Iris pigment epithelial cell (primary cell): Measurements from ENCODE around the gene SS18L1.

Experiments used
- DNase-seq: peaks from one replicate; pipeline ENCODE4 v3.0.0-alpha.2; 2011; ENCODE audit warnings: low read depth

The SS18L1 gene

DNA sequence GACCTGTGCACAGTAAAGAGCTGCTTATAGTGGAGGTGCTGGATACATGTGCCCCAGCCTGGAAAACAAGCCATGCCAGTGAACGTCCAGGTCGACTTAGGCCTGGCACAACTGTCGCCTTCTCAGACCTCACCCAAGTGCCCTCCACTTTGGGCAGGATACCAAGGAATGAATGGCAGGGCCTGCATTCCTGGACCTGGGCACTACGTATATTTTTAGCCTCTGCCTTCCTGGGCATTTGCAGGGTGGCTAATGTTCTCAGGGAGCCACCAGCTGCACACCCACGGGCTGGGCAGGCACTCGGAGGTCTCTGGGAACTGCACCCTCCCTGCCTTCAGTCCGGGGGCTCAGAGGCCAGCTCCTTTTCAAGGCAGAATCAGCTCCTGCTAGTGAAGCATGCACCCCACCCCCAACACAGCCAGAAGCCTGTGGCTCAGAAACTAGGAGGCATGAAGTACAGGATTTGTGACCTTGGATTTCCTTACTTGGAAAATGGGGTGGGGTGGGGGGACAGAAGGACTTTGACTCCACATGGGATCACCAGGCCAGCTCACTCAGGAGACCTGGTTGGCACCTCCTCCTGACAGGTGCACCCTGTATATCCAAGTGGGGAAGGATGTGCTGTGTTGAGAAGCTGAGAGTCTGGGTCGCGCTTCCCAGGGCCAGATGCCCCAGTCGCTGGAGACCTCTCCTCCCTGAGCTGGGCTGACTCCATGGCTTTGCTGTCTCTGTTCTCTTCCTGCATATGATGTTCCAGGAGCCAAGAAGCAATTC is 23.8 kb upstream of the SS18L1 start:
- DNase-seq: no peak

DNA sequence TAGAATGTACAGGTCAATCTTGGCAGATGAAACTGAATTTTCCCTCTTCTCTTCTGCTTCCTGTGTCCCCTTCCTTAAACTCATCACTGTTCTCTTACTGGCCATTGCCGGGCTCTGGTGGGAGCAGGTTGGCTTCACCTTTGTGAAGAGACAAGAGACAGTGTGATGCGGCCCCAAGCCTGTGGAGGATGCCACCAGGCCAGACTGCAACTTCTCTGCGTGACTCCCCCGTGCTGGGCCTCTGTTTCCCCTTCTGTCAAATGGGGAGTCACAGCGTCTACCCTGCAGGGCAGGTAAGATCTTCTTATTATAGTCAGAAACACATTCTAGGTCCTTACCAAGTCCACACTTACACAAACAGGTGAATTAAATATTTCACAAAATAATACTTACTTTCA is 23.2 kb upstream of the SS18L1 start:
- no peak for DNase-seq

DNA sequence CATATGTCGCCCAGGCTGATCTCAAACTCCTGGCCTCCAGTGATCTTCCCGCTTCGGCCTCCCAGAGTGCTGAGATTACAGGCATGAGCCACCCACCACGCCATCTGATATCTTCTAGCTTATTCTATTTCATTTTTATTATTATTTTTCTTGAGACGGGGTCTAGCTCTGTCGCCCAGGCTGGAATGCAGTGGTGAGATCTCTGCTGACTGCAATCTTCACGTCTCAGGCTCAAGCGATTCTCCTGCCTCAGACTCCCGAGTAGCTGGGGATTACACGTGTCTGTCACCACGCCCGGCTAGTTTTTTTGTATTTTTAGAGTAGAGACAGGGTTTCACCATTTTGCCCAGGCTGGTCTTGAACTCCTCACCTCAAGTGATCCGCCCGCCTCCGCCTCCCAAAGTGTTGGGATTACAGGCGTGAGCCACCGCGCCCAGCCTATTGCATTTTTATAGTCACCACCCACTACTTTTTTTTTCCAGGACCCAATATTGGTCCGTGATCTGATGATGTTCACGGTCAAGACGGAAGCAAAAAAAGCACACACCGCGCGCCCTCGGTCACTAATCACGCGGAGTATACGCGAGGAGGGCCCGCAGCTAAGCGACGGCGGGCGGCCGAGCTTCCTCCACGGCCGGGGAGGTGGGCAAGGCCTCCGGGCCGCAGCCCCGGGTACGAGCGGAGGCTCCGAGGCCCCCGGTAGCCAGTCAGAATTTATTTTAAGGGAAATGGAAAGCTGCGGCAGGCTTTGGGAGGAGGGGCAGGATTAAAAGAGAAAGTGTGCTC is 22.4 kb upstream of the SS18L1 start:
- peak; percentile 69 for DNase-seq

DNA sequence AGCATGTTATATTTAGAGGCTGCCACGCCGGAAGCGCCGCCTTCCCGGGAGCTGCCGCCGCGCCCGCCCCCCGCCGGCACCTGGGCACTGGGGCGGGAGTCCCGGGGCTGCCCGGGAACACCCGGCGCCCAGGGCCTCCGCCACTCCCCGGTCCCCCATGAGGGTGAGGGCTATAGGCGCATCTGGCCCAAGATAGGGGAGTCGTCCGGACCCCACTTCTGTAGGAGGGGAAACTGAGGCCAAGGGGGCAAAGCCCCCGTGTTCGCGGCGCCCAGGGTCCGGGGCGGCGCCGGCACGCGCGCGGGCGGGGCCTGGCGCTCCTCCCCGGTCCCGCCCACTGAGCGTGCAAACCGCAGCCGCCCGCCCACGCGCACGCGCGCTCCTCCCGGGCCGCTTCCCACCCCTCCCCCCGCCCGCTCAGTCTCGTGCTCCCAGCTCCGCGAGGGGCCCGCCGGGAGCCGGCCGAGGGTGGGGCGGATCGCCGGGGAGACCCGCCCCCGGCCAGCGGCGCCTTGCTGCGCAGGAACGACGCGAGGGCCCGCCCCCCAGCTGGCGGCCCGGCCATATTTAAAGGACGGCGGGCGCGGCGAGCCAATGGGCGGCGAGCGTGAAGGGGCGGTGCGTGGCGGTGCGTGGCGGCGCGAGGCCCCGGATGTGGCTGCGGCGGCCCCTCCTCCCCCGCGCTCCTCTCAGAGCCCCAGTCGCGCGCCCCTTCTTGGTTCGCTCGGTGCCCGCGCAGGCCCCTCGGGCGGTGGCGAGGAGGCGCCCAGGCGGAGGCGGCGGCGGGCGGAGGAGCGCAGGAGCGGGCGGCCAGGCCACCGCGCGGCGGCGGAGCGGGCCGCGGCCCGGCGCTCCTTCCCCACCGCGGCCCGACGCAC is 21.6 kb upstream of the SS18L1 start, which contains the start of gene LSM14B:
Gene LSM14B, plus strand, starts transcription at position 700 of the 878 bp plus-strand sequence. CDS start 192 bp downstream, outside the sequence.
- DNase-seq: peak; percentile 97

DNA sequence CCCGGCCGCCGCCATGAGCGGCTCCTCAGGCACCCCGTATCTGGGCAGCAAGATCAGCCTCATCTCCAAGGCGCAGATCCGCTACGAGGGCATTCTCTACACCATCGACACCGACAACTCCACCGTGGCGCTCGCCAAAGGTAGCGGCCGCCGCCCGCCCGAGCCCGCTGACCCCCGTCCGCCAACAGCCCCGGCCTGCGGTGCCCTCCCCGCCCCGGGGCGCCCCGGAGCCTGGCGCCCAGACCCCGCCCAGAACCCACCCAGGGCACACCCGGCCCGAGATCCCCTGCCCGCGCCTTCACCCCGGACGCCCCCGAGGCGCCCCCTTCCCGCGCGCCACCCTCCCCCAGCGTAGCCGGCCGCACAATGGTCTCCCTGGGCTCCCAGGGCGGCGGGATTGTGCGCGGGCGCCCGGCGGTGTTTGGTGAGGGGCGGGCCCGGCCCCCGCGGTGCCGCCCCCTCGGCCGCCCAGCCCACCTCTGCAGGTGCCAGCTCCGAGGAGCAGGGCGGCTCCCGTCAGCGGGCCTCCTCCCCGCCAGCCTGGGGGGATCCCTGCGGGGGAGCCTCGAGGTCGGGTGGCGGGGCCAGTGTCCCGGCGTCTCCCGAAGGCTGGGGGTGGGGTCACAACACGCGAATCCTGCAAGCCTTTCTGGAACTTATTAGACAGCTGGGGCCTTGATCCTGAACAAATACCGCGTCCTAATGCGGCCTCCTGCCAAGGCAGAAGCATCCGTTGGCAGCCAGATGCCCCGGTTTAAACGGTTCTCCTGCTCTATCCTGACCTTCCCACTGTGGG is 20.7 kb upstream of the SS18L1 start:
- DNase-seq: peak; percentile 39

DNA sequence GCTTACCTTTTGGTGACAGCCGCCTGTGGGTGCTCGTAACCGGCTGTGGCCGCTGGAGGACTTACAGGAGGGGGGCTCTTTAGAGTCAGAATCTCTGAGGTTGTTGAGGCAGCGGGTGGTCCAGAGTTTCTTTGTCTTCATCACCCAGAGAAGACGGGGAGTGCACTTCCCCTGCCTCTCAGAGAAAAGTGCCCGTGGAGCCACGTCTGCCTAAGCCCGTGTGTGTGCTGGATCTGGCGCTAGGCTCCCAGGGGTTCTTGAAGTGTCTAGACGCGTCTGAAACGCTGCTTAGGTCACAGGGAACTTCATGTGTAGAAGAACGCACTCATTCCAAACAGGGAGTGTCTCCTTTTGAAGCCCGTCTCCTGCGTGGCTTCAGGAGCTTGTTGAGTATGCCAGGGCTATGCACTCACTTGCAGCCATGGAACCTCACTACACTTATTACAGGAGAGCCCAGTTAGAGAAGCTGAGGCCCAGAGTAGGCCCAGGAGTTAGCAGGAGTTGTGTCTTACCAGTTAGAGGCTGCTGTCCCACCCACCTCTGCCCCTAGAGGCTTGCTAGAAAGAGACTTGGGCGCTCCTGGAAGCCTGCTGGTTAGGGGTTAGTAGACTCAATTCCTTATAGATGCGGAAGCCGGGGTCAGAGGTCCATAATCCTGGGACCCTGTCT is 20.0 kb upstream of the SS18L1 start:
- DNase-seq: peak; percentile 82

DNA sequence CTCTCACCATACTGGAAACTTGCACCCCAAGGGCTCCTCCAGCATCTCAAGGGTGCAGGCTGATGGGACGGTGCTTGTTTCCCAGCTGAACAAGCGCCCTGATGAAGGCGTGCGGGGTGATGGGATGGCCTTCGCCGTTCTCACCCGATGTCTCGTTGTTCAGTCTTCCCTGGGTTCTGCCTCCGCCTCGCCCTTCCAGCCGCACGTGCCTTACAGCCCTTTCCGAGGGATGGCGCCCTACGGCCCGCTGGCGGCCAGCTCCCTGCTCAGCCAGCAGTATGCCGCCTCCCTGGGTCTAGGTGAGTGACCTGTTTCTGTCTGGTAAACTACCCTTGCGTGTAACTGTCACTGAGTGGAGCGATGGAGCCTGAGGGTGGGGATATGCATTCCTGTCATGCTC is 17.4 kb upstream of the SS18L1 start:
- no peak for DNase-seq

DNA sequence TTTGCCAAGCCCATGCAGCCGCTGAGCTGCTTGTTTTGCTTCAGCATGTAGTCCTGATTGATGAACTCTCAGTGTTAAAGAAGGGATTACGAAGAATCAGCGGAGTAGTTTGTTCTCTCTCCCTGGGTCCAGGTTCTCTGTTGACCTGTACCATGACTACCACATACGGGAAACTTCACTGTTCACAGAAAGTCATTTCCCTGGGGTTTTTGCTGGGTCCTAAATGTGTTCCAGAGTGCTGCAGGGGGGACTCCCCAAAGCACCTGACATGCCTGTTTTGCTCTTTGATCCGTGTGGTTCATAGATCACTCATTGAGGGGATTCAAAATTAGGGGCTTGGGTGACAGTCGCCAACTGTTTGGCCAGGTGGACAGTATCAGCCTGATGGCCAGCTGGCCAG is 15.8 kb upstream of the SS18L1 start:
- DNase-seq: no peak

DNA sequence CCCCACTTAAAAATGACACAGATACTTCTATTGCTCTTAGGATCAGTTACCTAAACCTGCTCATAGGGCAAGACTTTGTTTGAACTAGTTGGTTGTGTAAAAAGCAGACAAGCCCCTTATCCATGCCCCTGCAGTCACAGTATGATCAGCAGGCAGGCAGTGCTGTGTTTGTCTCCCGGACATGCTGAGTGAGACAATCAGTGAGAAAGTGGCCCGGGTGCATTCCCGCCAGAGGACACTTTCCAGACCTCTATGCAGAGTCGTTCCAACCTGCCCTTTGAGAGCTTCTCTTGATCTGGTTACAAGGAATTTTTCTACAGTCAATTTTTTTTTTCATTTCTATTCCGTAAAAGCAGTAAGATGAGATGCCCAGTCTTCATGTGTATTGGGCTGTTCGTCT is 15.1 kb upstream of the SS18L1 start:
- DNase-seq: no peak

DNA sequence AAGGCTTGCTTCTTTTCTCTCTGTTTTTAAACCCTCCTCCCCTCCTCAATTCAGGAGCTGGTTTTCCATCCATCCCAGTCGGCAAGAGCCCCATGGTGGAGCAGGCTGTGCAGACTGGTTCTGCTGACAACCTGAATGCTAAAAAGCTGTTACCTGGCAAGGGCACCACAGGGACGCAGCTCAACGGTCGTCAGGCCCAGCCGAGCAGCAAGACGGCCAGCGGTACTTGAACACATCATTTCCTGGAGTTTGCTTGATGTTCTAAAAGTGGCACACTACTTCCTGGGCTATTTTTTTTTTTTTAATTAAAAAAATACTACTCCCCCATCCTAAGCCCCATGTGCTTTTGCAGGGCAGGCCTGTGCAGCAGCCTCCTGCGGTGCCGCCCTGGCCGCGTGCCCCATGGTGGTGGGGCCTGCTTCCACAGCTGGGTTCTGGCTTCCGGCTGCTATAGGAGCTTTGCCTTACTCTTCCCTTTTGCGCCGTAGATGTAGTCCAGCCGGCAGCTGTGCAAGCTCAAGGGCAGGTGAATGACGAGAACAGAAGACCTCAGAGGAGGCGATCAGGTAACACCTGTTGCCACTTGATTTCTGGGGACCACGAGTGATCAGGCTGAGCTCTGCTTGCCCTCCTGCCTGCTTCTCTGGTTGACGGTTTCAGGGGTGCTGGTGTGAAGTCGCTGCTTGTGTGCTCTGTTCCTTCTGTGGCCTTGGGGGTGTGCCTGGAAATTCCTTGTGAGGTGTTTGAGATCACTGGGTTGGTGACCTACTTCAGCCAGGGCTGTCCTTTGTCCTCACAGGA is 13.6 kb upstream of the SS18L1 start:
- no peak for DNase-seq

DNA sequence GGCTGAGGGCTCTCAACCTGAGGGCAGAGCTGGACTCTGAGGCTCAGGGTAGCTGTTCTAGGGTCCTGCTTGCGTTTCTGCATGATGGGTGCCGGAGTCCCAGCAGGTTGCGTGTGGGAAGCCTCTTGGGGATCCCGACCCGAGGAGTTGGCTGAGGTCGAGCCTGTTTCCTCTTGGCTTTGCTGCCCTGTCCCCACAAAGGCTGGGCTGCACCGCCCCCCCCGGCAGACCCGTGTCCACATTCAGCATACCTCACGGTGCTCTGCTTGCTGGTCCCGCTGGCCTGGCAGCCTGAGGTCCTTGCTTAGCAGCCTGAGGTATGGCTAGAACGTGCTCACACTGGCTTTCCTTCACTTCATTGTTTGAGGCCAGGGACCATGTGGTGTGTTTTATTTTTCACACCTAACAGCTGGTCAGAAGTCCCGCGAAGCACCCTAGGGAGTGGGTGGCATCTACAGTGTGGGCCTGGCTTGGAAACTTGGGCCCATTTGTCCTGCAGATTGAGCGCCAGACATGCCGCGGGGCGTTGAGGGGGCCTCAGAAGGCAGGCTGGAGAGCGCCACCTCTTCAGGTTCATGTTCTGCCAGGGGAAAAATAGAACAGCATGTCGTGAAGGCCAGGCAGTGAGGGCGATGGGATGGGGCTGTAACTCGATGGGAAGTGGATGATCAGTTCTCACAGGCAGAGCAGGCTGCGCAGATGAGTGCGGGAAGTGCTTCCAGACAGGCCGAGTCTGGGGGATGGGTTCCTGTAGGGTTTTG is 11.8 kb upstream of the SS18L1 start:
- DNase-seq: no peak

DNA sequence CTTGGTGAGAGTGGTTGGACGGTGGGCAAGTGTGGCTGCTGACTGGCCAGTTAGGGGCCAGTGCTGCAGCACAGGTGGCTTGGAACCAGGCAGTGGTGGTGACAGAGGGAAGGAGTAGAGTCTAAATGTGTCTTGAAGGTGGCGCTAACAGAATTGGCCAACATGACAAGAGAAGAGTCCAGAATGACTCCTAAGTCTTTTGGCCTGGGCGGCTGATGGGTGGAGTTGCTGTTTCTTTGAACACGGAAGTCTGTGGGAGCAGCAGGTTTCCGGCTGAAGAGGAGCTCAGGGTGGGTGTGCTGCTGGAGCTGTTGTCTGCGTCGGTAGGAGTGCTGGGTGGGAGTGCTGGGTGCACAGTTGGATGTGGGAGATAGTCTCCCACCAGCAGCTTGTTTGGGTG is 11.1 kb upstream of the SS18L1 start:
- no peak for DNase-seq

DNA sequence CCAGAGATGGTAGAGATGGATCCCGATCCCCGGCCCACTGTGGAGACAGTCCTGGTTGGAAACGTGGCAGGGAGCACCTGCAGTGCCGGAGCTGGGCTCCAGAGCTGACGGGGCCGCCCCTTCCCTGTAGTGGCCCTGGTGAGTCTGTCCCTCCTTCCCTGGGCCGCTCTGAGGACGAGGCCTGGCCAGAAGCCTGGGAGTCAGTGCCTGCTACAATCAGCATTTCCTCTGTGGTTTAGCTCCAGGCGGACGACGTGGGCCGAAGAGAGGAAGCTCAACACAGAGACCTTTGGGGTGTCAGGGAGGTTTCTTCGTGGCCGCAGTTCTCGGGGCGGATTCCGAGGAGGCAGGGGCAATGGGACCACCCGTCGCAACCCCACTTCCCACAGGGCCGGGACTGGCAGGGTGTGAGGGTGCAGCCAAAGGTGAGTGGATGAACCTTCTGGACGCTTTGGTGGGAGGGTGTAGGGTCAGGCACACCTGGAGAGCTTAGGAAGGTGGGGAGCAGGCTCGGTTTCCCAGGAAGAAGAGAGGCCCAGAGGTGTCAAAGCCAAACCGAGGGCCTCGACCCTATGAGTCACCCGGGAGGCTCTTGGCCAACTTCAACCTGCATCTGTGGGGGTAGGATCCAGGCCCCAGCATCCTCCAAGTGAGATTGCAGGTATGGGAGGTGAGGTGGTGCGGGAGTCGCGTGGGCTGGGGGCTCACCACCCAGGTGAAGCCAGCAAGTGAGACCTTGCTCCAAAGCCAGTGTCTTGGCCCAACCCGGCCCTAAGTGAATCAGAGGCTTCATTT is 10.3 kb upstream of the SS18L1 start:
- DNase-seq: peak; percentile 55

DNA sequence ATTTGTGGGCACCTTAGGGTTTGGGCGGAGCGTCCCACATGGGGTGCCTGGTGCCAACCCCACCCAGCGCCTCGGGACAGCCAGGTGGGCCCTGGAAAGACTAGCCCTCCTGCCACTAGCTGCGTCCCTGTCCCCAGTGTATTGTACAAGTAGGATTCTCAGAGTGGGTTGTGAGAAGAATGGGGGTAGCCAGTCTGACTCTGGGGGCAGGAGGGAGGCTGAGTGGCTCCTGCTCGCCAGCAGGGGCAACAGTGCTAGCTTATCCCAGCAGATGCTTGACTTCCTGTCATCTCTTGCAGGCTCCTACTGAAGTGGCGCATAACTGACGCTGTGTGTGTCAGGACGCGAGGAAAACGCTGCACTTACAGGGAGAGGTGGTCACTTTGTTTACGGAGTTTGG is 9.7 kb upstream of the SS18L1 start:
- DNase-seq: no peak

DNA sequence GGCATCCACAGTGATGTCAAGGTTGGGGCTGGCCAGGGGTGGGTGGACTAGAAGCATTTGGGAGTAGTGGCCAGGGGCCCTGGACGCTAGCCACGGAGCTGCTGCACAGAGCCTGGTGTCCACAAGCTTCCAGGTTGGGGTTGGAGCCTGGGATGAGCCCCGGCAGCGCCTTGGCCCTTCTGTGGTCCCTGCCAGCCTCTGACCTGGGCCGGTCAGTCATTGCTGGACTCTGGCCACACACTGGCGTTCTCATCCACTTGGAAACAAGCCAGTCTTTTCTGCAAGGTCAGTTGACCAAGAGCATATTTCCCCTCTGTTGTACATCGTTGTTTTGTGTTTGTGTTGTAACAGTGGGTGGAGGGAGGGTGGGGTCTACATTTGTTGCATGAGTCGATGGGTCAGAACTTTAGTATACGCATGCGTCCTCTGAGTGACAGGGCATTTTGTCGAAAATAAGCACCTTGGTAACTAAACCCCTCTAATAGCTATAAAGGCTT is 8.8 kb upstream of the SS18L1 start:
- peak; percentile 82 for DNase-seq

DNA sequence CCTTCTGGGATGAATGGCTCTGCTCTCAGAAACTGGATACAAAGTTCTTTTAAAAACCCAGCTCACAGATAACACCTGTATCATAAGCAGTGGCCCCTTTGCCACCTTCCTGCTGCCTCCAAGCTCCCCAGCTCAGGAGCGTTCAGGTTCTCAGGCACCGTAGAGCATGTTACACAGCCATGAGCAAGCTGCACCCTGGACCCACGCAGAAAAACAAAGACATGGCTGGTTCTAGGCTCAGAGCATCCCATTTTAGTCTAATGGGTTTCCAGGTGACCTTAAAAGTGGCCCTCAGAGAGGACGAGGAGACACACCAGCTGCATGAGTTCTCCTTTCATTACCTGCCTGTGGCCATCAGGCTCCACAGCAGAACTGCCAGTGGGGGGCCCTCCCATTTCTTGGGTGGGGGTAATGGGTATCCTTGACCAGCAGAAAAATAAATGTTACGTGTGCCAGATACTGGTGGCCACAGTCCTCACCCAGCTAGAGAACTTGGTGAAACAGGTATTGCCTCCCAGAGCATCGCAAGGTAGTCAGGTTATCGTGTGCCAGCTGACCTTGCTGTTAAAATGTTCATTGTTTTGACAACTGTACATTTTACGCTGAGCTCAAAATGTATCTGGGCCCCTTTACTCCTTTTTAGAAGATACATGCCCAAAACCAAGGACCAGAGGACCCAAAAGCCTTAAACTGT is 7.8 kb upstream of the SS18L1 start:
- no peak for DNase-seq

DNA sequence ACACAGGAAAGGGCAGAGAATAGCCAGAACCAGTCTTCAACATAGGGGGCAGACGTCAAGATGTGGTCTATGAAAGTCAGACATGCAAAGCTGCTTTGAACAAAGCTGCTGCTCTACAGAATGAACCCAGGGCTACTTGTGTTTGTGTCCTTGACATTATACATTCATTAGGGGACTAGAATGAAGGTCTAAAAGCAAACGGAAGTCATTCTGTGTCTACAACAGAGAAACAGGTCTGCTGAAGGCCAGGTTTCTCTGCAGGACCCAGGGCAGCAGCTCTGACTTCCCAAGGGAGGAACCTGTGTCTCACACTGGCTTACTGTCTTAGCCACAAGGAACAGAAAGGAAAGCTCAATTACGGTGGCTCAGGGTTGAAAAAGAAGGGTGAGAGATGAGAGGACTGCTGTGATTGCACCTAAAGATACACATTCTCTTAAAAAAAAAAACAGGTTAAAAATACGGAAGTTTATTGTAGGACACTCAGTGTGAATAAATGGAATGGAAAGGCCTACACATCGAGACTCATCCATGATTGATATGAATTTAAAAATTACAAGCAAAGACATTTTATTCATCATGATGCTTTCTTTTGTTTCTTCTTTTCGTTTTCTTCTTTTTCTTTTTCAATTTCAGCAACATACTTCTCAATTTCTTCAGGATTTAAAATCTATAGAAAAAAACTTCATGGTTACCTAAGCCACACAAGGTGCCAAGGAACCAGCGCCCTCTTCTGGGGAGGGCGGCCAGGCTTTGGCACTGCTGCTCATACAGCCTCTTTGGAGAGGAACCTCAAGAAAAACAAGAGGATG is 7.1 kb upstream of the SS18L1 start:
- DNase-seq: peak; percentile 73
